GM12891 (cell line): ENCODE measurements around the gene BAZ1B.
"Not testable (repeated sequence)": the region's sequence is repeated elsewhere in the genome, so short reads cannot be mapped to it uniquely, and the experiment has no call there.

ENCODE experiments used
- PAX5 ChIP-seq: IDR thresholded peaks from 2 replicates; pipeline ENCODE4 v1.6.1; 2011; ENCODE audit warnings: low read length, moderate library complexity, mild to moderate bottlenecking; ENCODE audit not compliant: insufficient read depth, severe bottlenecking
- POLR2A ChIP-seq: IDR thresholded peaks from 2 replicates; pipeline ENCODE4 v1.6.1; 2011; ENCODE audit warnings: low read depth, low read length, control low read depth
- POLR2AphosphoS5 ChIP-seq: IDR thresholded peaks from 2 replicates; pipeline ENCODE4 v1.6.1; 2011; ENCODE audit warnings: low read depth, low read length, control low read depth
- SPI1 ChIP-seq: IDR thresholded peaks from 2 replicates; pipeline ENCODE4 v1.6.1; 2011; ENCODE audit warnings: low read depth, low read length, control low read depth
- TAF1 ChIP-seq: IDR thresholded peaks from 2 replicates; pipeline ENCODE4 v1.6.1; 2011; ENCODE audit warnings: low read depth, low read length, control low read depth

DNA sequence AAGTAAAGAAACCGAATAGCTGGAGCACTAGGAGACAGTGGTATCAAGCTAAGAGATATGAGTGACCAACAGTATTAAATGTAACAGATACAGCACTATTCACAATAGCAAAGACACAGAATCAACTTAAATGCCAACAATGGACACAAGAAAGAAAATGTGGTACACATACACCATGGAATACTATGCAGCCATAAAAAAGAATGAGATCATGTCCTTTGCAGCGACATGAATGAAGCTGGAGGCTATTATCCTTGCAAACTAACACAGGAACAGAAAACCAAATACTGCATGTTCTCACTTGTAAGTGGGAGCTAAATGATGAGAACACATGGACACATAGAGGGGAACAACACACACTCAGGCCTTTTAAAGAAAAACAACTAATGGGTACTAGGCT, 26.6 kb downstream of the BAZ1B start:
- not testable (repeated sequence) for TF ChIP-seq POLR2A, PAX5, TAF1, POLR2AphosphoS5, SPI1
